HEK293 (cell line): ENCODE measurements around the gene PLCH2.

Experiments
- CTCF ChIA-PET: fragments of 350-600 bp; formaldehyde crosslinking; extraction: SDS; loops from one replicate; lab custom pipeline; 2021; ENCODE audit warnings: antibody characterized with exemption; lab: Yijun Ruan, JAX
- POLR2A ChIA-PET: fragments of 300-600 bp; formaldehyde crosslinking; extraction: SDS; loops from one replicate; lab custom pipeline; 2020; ENCODE audit warnings: antibody characterized with exemption, inconsistent platforms; lab: Yijun Ruan, JAX
- H3K27ac ChIP-seq: fragments of 200-500 bp; sonication (Bioruptor generic); 2 replicates; pipeline ENCODE4 v1.5.1; 2014; ENCODE audit warnings: low read depth, low read length, control low read depth, inconsistent platforms; ENCODE audit errors: extremely low read depth
- H3K36me3 ChIP-seq, 2 experiments: fragments of 200-500 bp in 1 of 2; sonication (Bioruptor generic) in 1 of 2; 1 replicate in 1 of 2; 2 replicates in 1 of 2; pipeline ENCODE4 v1.5.1; 2014 to 2017; ENCODE audit warnings: inconsistent platforms in 2 of 2, low read length in 2 of 2; ENCODE audit not compliant: control insufficient read depth in 2 of 2, insufficient read depth in 1 of 2
- H3K4me1 ChIP-seq: fragments of 200-500 bp; sonication (Bioruptor generic); 2 replicates; pipeline ENCODE4 v1.5.1; 2014; ENCODE audit warnings: mild to moderate bottlenecking, low read length, inconsistent platforms; ENCODE audit not compliant: control insufficient read depth, insufficient read depth
- H3K4me3 ChIP-seq: 2 replicates; pipeline ENCODE4 v1.5.1; 2011; ENCODE audit warnings: low read depth, mild to moderate bottlenecking, control low read depth, low read length, moderate library complexity
- H3K9me3 ChIP-seq: fragments of 200-500 bp; sonication (Bioruptor generic); 2 replicates; pipeline ENCODE4 v1.5.1; 2014; ENCODE audit warnings: low read depth, low read length, inconsistent platforms; ENCODE audit not compliant: control insufficient read depth, insufficient read depth
- BCL11B ChIP-seq: fragments of 450-650 bp; formaldehyde crosslinking; IDR thresholded peaks from 2 replicates; pipeline ENCODE4 v1.5.1; 2016; ENCODE audit warnings: low read depth, missing biosample characterization, missing genetic modification characterization
- HIC1 ChIP-seq: fragments of 450-650 bp; formaldehyde crosslinking; IDR thresholded peaks from 2 replicates; pipeline ENCODE4 v1.5.1; 2016; ENCODE audit warnings: missing biosample characterization, missing genetic modification characterization
- PRDM10 ChIP-seq: fragments of 450-650 bp; formaldehyde crosslinking; IDR thresholded peaks from 2 replicates; pipeline ENCODE4 v1.5.1; 2016; ENCODE audit warnings: missing biosample characterization, missing genetic modification characterization
- REST ChIP-seq: fragments of 450-650 bp; formaldehyde crosslinking; IDR thresholded peaks from 2 replicates; pipeline ENCODE4 v1.5.1; 2016; ENCODE audit warnings: missing biosample characterization, missing genetic modification characterization
- SCRT2 ChIP-seq: fragments of 450-650 bp; formaldehyde crosslinking; IDR thresholded peaks from 2 replicates; pipeline ENCODE4 v1.5.1; 2016; ENCODE audit warnings: missing biosample characterization, missing genetic modification characterization
- WT1 ChIP-seq: fragments of 450-650 bp; formaldehyde crosslinking; IDR thresholded peaks from 2 replicates; pipeline ENCODE4 v1.5.1; 2016; ENCODE audit warnings: missing biosample characterization, missing genetic modification characterization
- YY1 ChIP-seq: fragments of 450-650 bp; formaldehyde crosslinking; IDR thresholded peaks from 2 replicates; pipeline ENCODE4 v1.5.1; 2018; ENCODE audit warnings: missing biosample characterization, missing genetic modification characterization
- ZBTB10 ChIP-seq: fragments of 450-650 bp; formaldehyde crosslinking; IDR thresholded peaks from 2 replicates; pipeline ENCODE4 v1.5.1; 2016; ENCODE audit warnings: missing biosample characterization, missing genetic modification characterization
- ZBTB8A ChIP-seq: fragments of 450-650 bp; formaldehyde crosslinking; IDR thresholded peaks from 2 replicates; pipeline ENCODE4 v1.5.1; 2016; ENCODE audit warnings: missing biosample characterization, missing genetic modification characterization
- ZFP41 ChIP-seq: fragments of 450-650 bp; formaldehyde crosslinking; IDR thresholded peaks from 2 replicates; pipeline ENCODE4 v1.5.1; 2016; ENCODE audit warnings: missing biosample characterization, missing genetic modification characterization, borderline replicate concordance
- ZNF114 ChIP-seq: fragments of 450-650 bp; formaldehyde crosslinking; IDR thresholded peaks from 2 replicates; pipeline ENCODE4 v1.5.0; 2017; ENCODE audit warnings: missing biosample characterization, missing genetic modification characterization
- ZNF140 ChIP-seq: fragments of 450-650 bp; formaldehyde crosslinking; IDR thresholded peaks from 2 replicates; pipeline ENCODE4 v1.5.1; 2016; ENCODE audit warnings: missing biosample characterization, missing genetic modification characterization
- ZNF248 ChIP-seq: fragments of 450-650 bp; formaldehyde crosslinking; IDR thresholded peaks from 2 replicates; pipeline ENCODE4 v1.5.1; 2017; ENCODE audit warnings: missing biosample characterization, missing genetic modification characterization
- ZNF621 ChIP-seq: fragments of 450-650 bp; formaldehyde crosslinking; IDR thresholded peaks from 2 replicates; pipeline ENCODE4 v1.5.1; 2017; ENCODE audit warnings: missing biosample characterization, missing genetic modification characterization
- ZNF830 ChIP-seq: fragments of 450-650 bp; IDR thresholded peaks from 2 replicates; pipeline ENCODE4 v1.5.0; 2018; ENCODE audit warnings: missing biosample characterization, missing genetic modification characterization, low read depth, mild to moderate bottlenecking, moderate library complexity
- ZSCAN18 ChIP-seq: fragments of 450-650 bp; formaldehyde crosslinking; IDR thresholded peaks from 2 replicates; pipeline ENCODE4 v1.5.1; 2016; ENCODE audit warnings: missing biosample characterization, missing genetic modification characterization
- TF ChIP-seq, protein P1 (sequence below): fragments of 450-650 bp; IDR thresholded peaks from 2 replicates; pipeline ENCODE4 v1.5.1; 2018; ENCODE audit warnings: missing biosample characterization, missing genetic modification characterization
- TF ChIP-seq, protein P2 (sequence below): sonication (generic); formaldehyde crosslinking; IDR thresholded peaks from 2 replicates; pipeline ENCODE4 v1.8.1; 2022; ENCODE audit warnings: mild to moderate bottlenecking, moderate library complexity, missing genetic modification reagents

The PLCH2 gene

DNA sequence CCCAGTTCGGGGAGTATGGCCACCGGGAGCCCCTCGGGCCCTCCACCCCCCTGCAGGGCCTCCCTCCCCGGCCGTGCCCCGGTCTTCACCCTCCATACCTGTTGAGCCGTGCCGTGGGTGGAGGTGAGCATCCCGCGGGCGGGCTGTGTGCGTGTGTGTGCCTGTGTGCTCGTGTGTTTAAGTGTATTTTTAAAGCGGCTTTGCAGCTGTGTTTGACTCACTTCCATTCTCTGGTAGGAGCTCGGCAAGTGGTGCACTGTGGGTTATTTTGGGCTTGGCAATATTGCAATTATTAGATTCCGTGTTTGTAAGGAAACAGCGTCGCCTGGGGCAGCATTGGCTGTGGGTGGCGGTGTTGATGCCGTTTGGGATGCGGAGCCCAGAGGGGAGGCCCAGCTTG lies 20.3 kb upstream of the PLCH2 start:
- POLR2A ChIA-PET = no interaction called here
- no peaks in the 10 kb centered on the region for H3K9me3 ChIP-seq
- CTCF ChIA-PET = interaction anchor here (0.6 kb wide), 1 partner anchor 174 kb away, joined by 5 read pairs; no protein-coding TSS in a partner anchor
- H3K36me3 ChIP-seq = no peaks in the 10 kb centered on the region
- peak; percentile 67 for TF ChIP-seq SCRT2 (tag by site-specific recombination)
- no peak for TF ChIP-seq ZFP41 (tag by site-specific recombination)
- H3K27ac ChIP-seq = no peak overlapping the region
- no peak overlapping the region for H3K4me3 ChIP-seq
- no peaks in the 10 kb centered on the region for H3K4me1 ChIP-seq

DNA sequence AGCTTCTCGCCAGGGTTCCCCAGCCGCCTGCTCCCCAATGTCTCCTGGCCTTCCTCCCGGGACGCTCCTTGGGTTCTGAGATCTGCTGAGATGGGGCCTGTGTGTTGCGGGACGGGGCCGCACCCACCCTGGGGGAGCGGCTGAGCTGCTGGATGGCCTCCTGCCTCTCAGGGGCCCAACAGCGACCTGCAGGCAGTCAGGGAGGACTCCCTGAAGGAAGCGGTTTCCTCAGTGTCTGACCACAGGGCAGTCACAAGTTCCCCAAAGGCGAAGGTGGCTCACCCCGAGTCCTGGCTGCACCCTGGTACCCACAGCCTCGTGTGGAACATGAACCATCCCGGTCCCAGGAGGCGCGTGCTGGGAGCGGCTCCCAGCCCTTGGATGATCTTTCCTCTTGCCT lies 18.6 kb upstream of the PLCH2 start:
- Histone ChIP-seq H3K36me3 (no peaks in the 10 kb centered on the region), H3K4me1 (no peaks in the 10 kb centered on the region), H3K4me3 (no peak overlapping the region), H3K9me3 (no peaks in the 10 kb centered on the region), H3K27ac (no peak overlapping the region)
- POLR2A ChIA-PET = no interaction called here
- CTCF ChIA-PET = no interaction called here
- TF ChIP-seq ZNF248 (tag by site-specific recombination) (no peak), ZBTB8A (tag by site-specific recombination) (no peak), REST (tag by site-specific recombination) (no peak), YY1 (tag by site-specific recombination) (no peak), HIC1 (tag by site-specific recombination) (no peak), ZBTB10 (no peak), BCL11B (tag by site-specific recombination) (no peak), ZNF114 (tag by site-specific recombination) (no peak), ZSCAN18 (tag by site-specific recombination) (no peak), SCRT2 (tag by site-specific recombination) (no peak), ZNF830 (tag by site-specific recombination) (no peak), WT1 (no peak), ZNF140 (tag by site-specific recombination) (no peak), ZNF621 (tag by site-specific recombination) (no peak), PRDM10 (tag by site-specific recombination) (no peak)
- TF ChIP-seq, protein P1, sequence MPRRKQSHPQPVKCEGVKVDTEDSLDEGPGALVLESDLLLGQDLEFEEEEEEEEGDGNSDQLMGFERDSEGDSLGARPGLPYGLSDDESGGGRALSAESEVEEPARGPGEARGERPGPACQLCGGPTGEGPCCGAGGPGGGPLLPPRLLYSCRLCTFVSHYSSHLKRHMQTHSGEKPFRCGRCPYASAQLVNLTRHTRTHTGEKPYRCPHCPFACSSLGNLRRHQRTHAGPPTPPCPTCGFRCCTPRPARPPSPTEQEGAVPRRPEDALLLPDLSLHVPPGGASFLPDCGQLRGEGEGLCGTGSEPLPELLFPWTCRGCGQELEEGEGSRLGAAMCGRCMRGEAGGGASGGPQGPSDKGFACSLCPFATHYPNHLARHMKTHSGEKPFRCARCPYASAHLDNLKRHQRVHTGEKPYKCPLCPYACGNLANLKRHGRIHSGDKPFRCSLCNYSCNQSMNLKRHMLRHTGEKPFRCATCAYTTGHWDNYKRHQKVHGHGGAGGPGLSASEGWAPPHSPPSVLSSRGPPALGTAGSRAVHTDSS (tag by site-specific recombination) = no peak
- TF ChIP-seq, protein P2, sequence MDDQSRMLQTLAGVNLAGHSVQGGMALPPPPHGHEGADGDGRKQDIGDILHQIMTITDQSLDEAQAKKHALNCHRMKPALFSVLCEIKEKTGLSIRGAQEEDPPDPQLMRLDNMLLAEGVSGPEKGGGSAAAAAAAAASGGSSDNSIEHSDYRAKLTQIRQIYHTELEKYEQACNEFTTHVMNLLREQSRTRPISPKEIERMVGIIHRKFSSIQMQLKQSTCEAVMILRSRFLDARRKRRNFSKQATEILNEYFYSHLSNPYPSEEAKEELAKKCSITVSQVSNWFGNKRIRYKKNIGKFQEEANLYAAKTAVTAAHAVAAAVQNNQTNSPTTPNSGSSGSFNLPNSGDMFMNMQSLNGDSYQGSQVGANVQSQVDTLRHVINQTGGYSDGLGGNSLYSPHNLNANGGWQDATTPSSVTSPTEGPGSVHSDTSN = no peak
